Testis (tissue), 3 donors: ENCODE measurements around the gene TNFRSF8. TPM values are rescaled to one million over a fixed set of nuclear protein-coding genes. Genes with fewer than 3 reads are reported as not detected.

Experiments used
- DNase-seq: peaks from one replicate; pipeline ENCODE4 v3.0.0-alpha.2; 2019
- H3K27ac ChIP-seq, 2 donors: fragments of 200-600 bp; sonication (generic); one replicate each; pipeline ENCODE4 v1.5.1; 2019
- H3K27me3 ChIP-seq: fragments of 200-600 bp; sonication (generic); one replicate; pipeline ENCODE4 v1.5.1; 2019
- H3K36me3 ChIP-seq: fragments of 200-600 bp; sonication (generic); one replicate; pipeline ENCODE4 v1.5.1; 2017; ENCODE audit warnings: low read depth; ENCODE audit errors: missing control alignments
- H3K4me1 ChIP-seq: fragments of 200-600 bp; sonication (generic); one replicate; pipeline ENCODE4 v1.5.1; 2019
- H3K4me3 ChIP-seq, 2 donors: fragments of 200-600 bp; sonication (generic); one replicate each; pipeline ENCODE4 v1.5.1; 2017 to 2019
- H3K9me3 ChIP-seq: fragments of 200-600 bp; sonication (generic); one replicate; pipeline ENCODE4 v1.5.1; 2017
- CTCF ChIP-seq, 3 experiments: fragments of 450-650 bp in 2 of 3; fragments of 200-600 bp in 1 of 3; sonication (generic) in 1 of 3; IDR thresholded peaks; one replicate each; pipeline ENCODE4 v1.5.1; 2016 to 2019; ENCODE audit warnings: antibody characterized with exemption in 3 of 3, mild to moderate bottlenecking in 2 of 3, moderate library complexity in 1 of 3
- POLR2A ChIP-seq: fragments of 450-650 bp; IDR thresholded peaks from one replicate; pipeline ENCODE4 v1.6.1; 2017; ENCODE audit warnings: antibody characterized with exemption, mild to moderate bottlenecking, moderate library complexity
- WGBS, 2 donors: methylation state at CpG; one replicate each; pipeline ENCODE4 v1.1.5; 2018; 5-methylcytosine and 5-hydroxymethylcytosine counted together
- intact Hi-C: fragments of 100-400 bp; cut with DNase I; formaldehyde crosslinking; loops from one replicate; pipeline ENCODE4 v1.15.1; 2023; ENCODE audit warnings: low total_unique reads
- polyA plus RNA-seq: library from polyadenylated mRNA; stranded (reverse); fragments of 350-450 nt; fragmentation: Illumina TruSeq; extraction: RNeasy Lipid Tissue Mini Kit (QIAGEN cat#74804); gene quantifications from one replicate; pipeline ENCODE4 v1.2.3, GENCODE V29; 2014; ENCODE audit warnings: low read depth, low replicate concordance; ENCODE audit not compliant: insufficient read depth
- total RNA-seq, 2 donors: library from RNA; depleted of rRNA; stranded (reverse); fragments of >200 nt; gene quantifications; one replicate each; pipeline ENCODE4 v1.2.3, GENCODE V29; 2016

TNFRSF8 gene
- total and polyA plus RNA-seq, 3 donors from 2014 or later = 5.0 to 6.9 (median 5.4) TPM

- no peaks in the 10 kb centered on the region for H3K4me1 ChIP-seq
- H3K27me3 ChIP-seq = no peaks in the 10 kb centered on the region
- intact Hi-C loops = no loop called here
- no peak for DNase-seq
- H3K27ac ChIP-seq = no peak overlapping the region
- TF ChIP-seq CTCF (IDR thresholded peaks at IDR 0.05) (no peak), POLR2A (no peak)
- H3K36me3 ChIP-seq = no peaks in the 10 kb centered on the region
- no peak overlapping the region for H3K4me3 ChIP-seq
- 72 to 91% methylated on average over 8 of the region's 8 CpGs for WGBS, 2 donors
- no peaks in the 10 kb centered on the region for H3K9me3 ChIP-seq
Observed at GRCh38 chr1:12132078-12132477, 69.0 kb downstream of the TNFRSF8 start.

GRCh38 chr1:12134716-12135115 lies 71.6 kb downstream of the TNFRSF8 start:
- no peak overlapping the region for H3K27ac ChIP-seq

GRCh38 chr1:12135612-12136011 lies 72.5 kb downstream of the TNFRSF8 start:
- DNase-seq = peak; percentile 46

More at GRCh38 chr1:12134716-12135115, 71.6 kb downstream of the TNFRSF8 start:
- TF ChIP-seq POLR2A (no peak), CTCF (IDR thresholded peaks at IDR 0.05) (no peak)
- H3K4me3 ChIP-seq = no peak overlapping the region
- no peaks in the 10 kb centered on the region for H3K27me3 ChIP-seq
- whole genome bisulfite sequencing, 2 donors = 95 to 96% methylated on average over 3 to 10 of the region's 10 CpGs
- H3K36me3 ChIP-seq = no peaks in the 10 kb centered on the region
- no peak for DNase-seq
- H3K4me1 ChIP-seq = no peaks in the 10 kb centered on the region
- H3K9me3 ChIP-seq = no peaks in the 10 kb centered on the region
- intact Hi-C loops = no loop called here

GRCh38 chr1:12136916-12137610 lies 74.0 kb downstream of the TNFRSF8 start:
- Histone ChIP-seq H3K27ac (no peak overlapping the region), H3K27me3 (no peaks in the 10 kb centered on the region), H3K4me1 (no peaks in the 10 kb centered on the region), H3K9me3 (no peaks in the 10 kb centered on the region), H3K4me3 (no peak overlapping the region), H3K36me3 (no peaks in the 10 kb centered on the region)
- DNase-seq = no peak
- intact Hi-C loops = no loop called here
- WGBS, 2 donors = 76 to 78% methylated on average over 8 of the region's 8 CpGs
- TF ChIP-seq POLR2A (no peak), CTCF (IDR thresholded peaks at IDR 0.05) (no peak)

More at GRCh38 chr1:12135612-12136011, 72.5 kb downstream of the TNFRSF8 start:
- Histone ChIP-seq H3K27me3 (no peaks in the 10 kb centered on the region), H3K4me1 (no peaks in the 10 kb centered on the region), H3K9me3 (no peaks in the 10 kb centered on the region), H3K27ac (no peak overlapping the region), H3K36me3 (no peaks in the 10 kb centered on the region), H3K4me3 (no peak overlapping the region)
- WGBS, 2 donors = 37 to 46% methylated on average over 2 to 6 of the region's 6 CpGs
- intact Hi-C loops = no loop called here
- TF ChIP-seq CTCF (IDR thresholded peaks at IDR 0.05) = no peak
- no peak for TF ChIP-seq POLR2A
